GM21717 (cell line): ENCODE measurements around the gene MYL7.

Source experiments
- ATAC-seq: cut with Tn5 transposase; IDR thresholded peaks from one replicate; pipeline ENCODE4 v1.9.1; 2021; ENCODE audit warnings: mild to moderate bottlenecking, moderate library complexity; ENCODE audit not compliant: unreplicated experiment

The MYL7 gene

GRCh38 chr7:44101966-44102845 lies 38.9 kb downstream of the MYL7 start:
- ATAC-seq, result no peak

GRCh38 chr7:44101303-44101965 lies 39.7 kb downstream of the MYL7 start:
- ATAC-seq, result no peak

GRCh38 chr7:44100458-44101302 lies 40.5 kb downstream of the MYL7 start:
- no peak for ATAC-seq

GRCh38 chr7:44099669-44100068 lies 41.5 kb downstream of the MYL7 start:
- no peak for ATAC-seq

- no peak for ATAC-seq
Measured at GRCh38 chr7:44098092-44099068, 42.8 kb downstream of the MYL7 start.

- ATAC-seq, result no peak
Measured at GRCh38 chr7:44097064-44097932, 43.8 kb downstream of the MYL7 start.

GRCh38 chr7:44096326-44096881 lies 44.7 kb downstream of the MYL7 start:
- ATAC-seq, result no peak

- ATAC-seq, result no peak
Measured at GRCh38 chr7:44095781-44096180, 45.4 kb downstream of the MYL7 start.

- no peak for ATAC-seq
Measured at GRCh38 chr7:44094883-44095592, 46.1 kb downstream of the MYL7 start.

- ATAC-seq, result no peak
Measured at GRCh38 chr7:44094365-44094764, 46.8 kb downstream of the MYL7 start.

- ATAC-seq, result no peak
Measured at GRCh38 chr7:44093102-44093641, 48.0 kb downstream of the MYL7 start.
